AG08395 (cell line): Measurements from ENCODE around the gene KCNJ12.
"Not testable (repeated sequence)": the region's sequence is repeated elsewhere in the genome, so short reads cannot be mapped to it uniquely, and the experiment has no call there.

Experiments used
- DNase-seq: peaks from one replicate; pipeline ENCODE4 v3.0.0; 2012; ENCODE audit warnings: mixed read lengths, low spot score

KCNJ12 gene

GRCh38 chr17:21387616-21388015 lies 11.5 kb downstream of the KCNJ12 start:
- no peak for DNase-seq

- no peak for DNase-seq
Observed at GRCh38 chr17:21388066-21388465, 11.9 kb downstream of the KCNJ12 start.

GRCh38 chr17:21388944-21389343 lies 12.8 kb downstream of the KCNJ12 start:
- DNase-seq: no peak

- DNase-seq: no peak
Observed at GRCh38 chr17:21389394-21389793, 13.2 kb downstream of the KCNJ12 start.

GRCh38 chr17:21390294-21390693 lies 14.1 kb downstream of the KCNJ12 start:
- no peak for DNase-seq

GRCh38 chr17:21392266-21392665 lies 16.1 kb downstream of the KCNJ12 start:
- DNase-seq: no peak

GRCh38 chr17:21394265-21394664 lies 18.1 kb downstream of the KCNJ12 start:
- DNase-seq: peak; percentile 18

- DNase-seq: no peak
Observed at GRCh38 chr17:21395764-21396163, 19.6 kb downstream of the KCNJ12 start.

- no peak for DNase-seq
Observed at GRCh38 chr17:21396237-21396636, 20.1 kb downstream of the KCNJ12 start.

- peak; percentile 86 for DNase-seq
Observed at GRCh38 chr17:21397341-21398190, 21.4 kb downstream of the KCNJ12 start.

GRCh38 chr17:21399474-21400186 lies 23.5 kb downstream of the KCNJ12 start:
- DNase-seq: no peak

GRCh38 chr17:21400187-21400569 lies 24.0 kb downstream of the KCNJ12 start:
- not testable (repeated sequence) for DNase-seq

- DNase-seq: no peak
Observed at GRCh38 chr17:21400816-21401593, 24.8 kb downstream of the KCNJ12 start.

GRCh38 chr17:21402166-21402571 lies 26.0 kb downstream of the KCNJ12 start:
- peak; percentile 82 for DNase-seq

- not testable (repeated sequence) for DNase-seq
Observed at GRCh38 chr17:21402926-21403325, 26.8 kb downstream of the KCNJ12 start.

- DNase-seq: not testable (repeated sequence)
Observed at GRCh38 chr17:21404106-21404505, 27.9 kb downstream of the KCNJ12 start.

- DNase-seq: not testable (repeated sequence)
Observed at GRCh38 chr17:21404539-21404938, 28.4 kb downstream of the KCNJ12 start.

- not testable (repeated sequence) for DNase-seq
Observed at GRCh38 chr17:21404956-21405731, 29.0 kb downstream of the KCNJ12 start.

GRCh38 chr17:21405904-21406400 lies 29.8 kb downstream of the KCNJ12 start:
- not testable (repeated sequence) for DNase-seq

GRCh38 chr17:21406616-21407404 lies 30.7 kb downstream of the KCNJ12 start:
- DNase-seq: not testable (repeated sequence)

- DNase-seq: not testable (repeated sequence)
Observed at GRCh38 chr17:21407752-21408151, 31.6 kb downstream of the KCNJ12 start.
